HepG2 (cell line): ENCODE data around the gene RBSN. TPM values are rescaled to one million over a fixed set of nuclear protein-coding genes. Genes with fewer than 3 reads are reported as not detected.

Experiments
- ATAC-seq: fragments of 200-7000 bp; cut with Tn5 transposase; 3 replicates; pipeline ENCODE4 v1.9.1; 2020; ENCODE audit warnings: mild to moderate bottlenecking, moderate library complexity
- BruUV-seq: library from RNA; stranded (reverse); fragments of 400-500 nt; replicated peaks from 2 replicates; lab custom pipeline; 2021; lab: Mats Ljungman, UMichigan
- CTCF ChIA-PET: fragments of 300-600 bp; formaldehyde crosslinking; extraction: SDS; loops from one replicate; lab custom pipeline; 2021; ENCODE audit warnings: low total read pairs, inconsistent platforms, low intra/inter-chr PET ratio; lab: Yijun Ruan, JAX
- POLR2A ChIA-PET: fragments of 350-600 bp; sonication (Branson Sonifier 250); formaldehyde crosslinking; loops from one replicate; lab custom pipeline; 2020; ENCODE audit warnings: antibody characterized with exemption, inconsistent platforms; lab: Yijun Ruan, JAX
- DNase-seq: peaks from one replicate; pipeline ENCODE4 v3.0.0-alpha.2; 2015; ENCODE audit warnings: low spot score
- FAIRE-seq: peaks from 3 replicates; lab custom pipeline; 2011; peaks lifted over from hg19 to GRCh38; lab: Jason Lieb, UNC
- H2AFZ ChIP-seq: one replicate; pipeline ENCODE4 v1.6.1; 2011; ENCODE audit warnings: low read length, inconsistent platforms
- H3K27ac ChIP-seq: fragments of 300-600 bp; 3 replicates; pipeline ENCODE4 v1.8.0; 2011; ENCODE audit warnings: mixed run types, mild to moderate bottlenecking, mixed read lengths, low read length, inconsistent platforms; ENCODE audit not compliant: insufficient read depth; ENCODE audit errors: extremely low read length
- H3K27me3 ChIP-seq, 2 experiments: fragments of 200-600 bp in 1 of 2; 2 replicates in 1 of 2; 3 replicates in 1 of 2; pipeline versions ENCODE4 v1.6.0 to v1.8.0; 2011; ENCODE audit warnings: low read length in 2 of 2, mild to moderate bottlenecking in 2 of 2, moderate library complexity in 2 of 2, inconsistent platforms in 1 of 2; ENCODE audit not compliant: insufficient read depth in 2 of 2, control insufficient read depth in 1 of 2
- H3K36me3 ChIP-seq, 2 experiments: fragments of 200-600 bp in 1 of 2; replicated peaks in 1 of 2; 2 replicates in 1 of 2; 3 replicates in 1 of 2; pipeline versions ENCODE4 v1.5.1 to v1.8.0; 2011; ENCODE audit warnings: low read length in 2 of 2, inconsistent platforms in 1 of 2; ENCODE audit not compliant: insufficient read depth in 2 of 2, control insufficient read depth in 1 of 2
- H3K4me1 ChIP-seq: 2 replicates; pipeline ENCODE4 v1.5.1; 2012; ENCODE audit warnings: low read length, inconsistent platforms; ENCODE audit not compliant: insufficient read depth
- H3K4me2 ChIP-seq: 2 replicates; pipeline ENCODE4 v1.6.0; 2011; ENCODE audit warnings: low read depth, low read length, inconsistent platforms
- H3K4me3 ChIP-seq, 3 experiments: fragments of 200-600 bp in 1 of 3; sonication (generic), shearing (Covaris generic) in 1 of 3; replicated peaks in 1 of 3; 2 replicates each; pipeline ENCODE4 v1.5.1; 2011 to 2016; ENCODE audit warnings: low read length in 3 of 3, inconsistent platforms in 2 of 3, low read depth in 2 of 3, mild to moderate bottlenecking in 2 of 3, control low read depth in 1 of 3, mixed read lengths in 1 of 3; ENCODE audit not compliant: insufficient read depth in 1 of 3
- H3K79me2 ChIP-seq: one replicate; pipeline ENCODE4 v1.6.1; 2011; ENCODE audit warnings: low read length, inconsistent platforms; ENCODE audit not compliant: insufficient read depth
- H3K9ac ChIP-seq: 2 replicates; pipeline ENCODE4 v1.6.0; 2011; ENCODE audit warnings: mild to moderate bottlenecking, low read depth, low read length, inconsistent platforms; ENCODE audit not compliant: insufficient read depth
- H3K9me3 ChIP-seq: 2 replicates; pipeline ENCODE4 v1.5.1; 2012; ENCODE audit warnings: mild to moderate bottlenecking, low read length
- H4K20me1 ChIP-seq: 2 replicates; pipeline ENCODE4 v1.6.0; 2011; ENCODE audit warnings: inconsistent platforms, mild to moderate bottlenecking, low read length, moderate library complexity; ENCODE audit not compliant: insufficient read depth
- CTCF ChIP-seq: sonication (generic); formaldehyde crosslinking; IDR thresholded peaks from 2 replicates; pipeline ENCODE4 v1.5.0; 2020; ENCODE audit warnings: mild to moderate bottlenecking, missing genetic modification reagents, moderate library complexity
- GABPA ChIP-seq, 2 experiments: IDR thresholded peaks; 2 replicates each; pipeline ENCODE4 v1.6.1; 2011 to 2016; ENCODE audit warnings: low read depth in 2 of 2, low read length in 1 of 2, missing biosample characterization in 1 of 2, missing genetic modification characterization in 1 of 2
- HIC2 ChIP-seq: sonication (generic); formaldehyde crosslinking; IDR thresholded peaks from 2 replicates; pipeline ENCODE4 v1.9.0; 2022; ENCODE audit warnings: low read depth, missing genetic modification reagents
- IKZF1 ChIP-seq: fragments of 450-650 bp; IDR thresholded peaks from 2 replicates; pipeline ENCODE4 v1.7.1; 2016
- NR2C2 ChIP-seq: sonication (generic); formaldehyde crosslinking; IDR thresholded peaks from 2 replicates; pipeline ENCODE4 v1.4.0; 2020; ENCODE audit warnings: missing genetic modification reagents, mild to moderate bottlenecking, moderate library complexity, borderline replicate concordance
- POLR2A ChIP-seq, 2 experiments: IDR thresholded peaks; 2 replicates each; pipeline ENCODE4 v1.6.1; 2011; ENCODE audit warnings: low read depth in 2 of 2, low read length in 2 of 2, mild to moderate bottlenecking in 1 of 2, moderate library complexity in 1 of 2; ENCODE audit not compliant: insufficient read depth in 1 of 2
- SALL1 ChIP-seq: sonication (generic); formaldehyde crosslinking; IDR thresholded peaks from 2 replicates; pipeline ENCODE4 v1.8.0; 2022; ENCODE audit warnings: mild to moderate bottlenecking, missing genetic modification reagents
- TBX2 ChIP-seq: sonication (generic); formaldehyde crosslinking; IDR thresholded peaks from 2 replicates; pipeline ENCODE4 v1.5.0; 2020; ENCODE audit warnings: missing genetic modification reagents, mild to moderate bottlenecking, borderline replicate concordance
- YEATS2 ChIP-seq: sonication (generic); formaldehyde crosslinking; IDR thresholded peaks from 2 replicates; pipeline ENCODE4 v1.4.0; 2020; ENCODE audit warnings: missing genetic modification reagents, borderline replicate concordance
- ZNF687 ChIP-seq: sonication (generic); formaldehyde crosslinking; IDR thresholded peaks from 2 replicates; pipeline ENCODE4 v1.5.1; 2020; ENCODE audit warnings: mild to moderate bottlenecking, missing genetic modification reagents, moderate library complexity
- WGBS: methylation state at CpG from one replicate; pipeline ENCODE4 v1.1.6; 2017; ENCODE audit warnings: low lambda C conversion rate; 5-methylcytosine and 5-hydroxymethylcytosine counted together
- in situ Hi-C: cut with HindIII; loops from 2 replicates; pipeline ENCODE4 v1.10.0; 2017; ENCODE audit warnings: low pct_unique_long_range_greater_than_20kb; ENCODE audit not compliant: extremely low pct_ligation_motif_present
- intact Hi-C: fragments of 100-400 bp; cut with micrococcal nuclease; formaldehyde crosslinking; loops from one replicate; pipeline ENCODE4 v1.10.0; 2022; ENCODE audit not compliant: unreplicated experiment
- polyA plus RNA-seq, 8 experiments: library from polyadenylated mRNA; depleted of rRNA in 3 of 8; stranded (reverse) in 7 of 8; unstranded in 1 of 8; fragments of >200 nt; fragmentation: Illumina TruSeq in 4 of 8; extraction: Trizol in 4 of 8; gene quantifications; 2 replicates each; pipeline versions ENCODE4 v1.2.1 to v1.2.3, GENCODE V29; 2011 to 2016; ENCODE audit warnings: low read depth in 4 of 8, missing spikeins in 1 of 8, mixed read lengths in 1 of 8; ENCODE audit not compliant: insufficient read depth in 1 of 8
- total RNA-seq, 5 experiments: library from RNA; depleted of rRNA; stranded (reverse); fragments of >200 nt; fragmentation: Illumina TruSeq; extraction: Trizol; gene quantifications; 2 replicates each; pipeline ENCODE4 v1.2.3, GENCODE V29; 2016; ENCODE audit warnings: low read depth in 1 of 5

RBSN gene
- total and polyA plus RNA-seq, 2 of the 13 experiments (the other 11 are each of a cell fraction or from before 2014, with no cell fraction given) = 7.9 to 11.8 TPM

GRCh38 chr3:15098503-15099363 is at the start of gene RBSN (continued):
- TF ChIP-seq CTCF (CRISPR knock-in tag) (peak; percentile 23; the same call in 1 of the 2 replicates), TBX2 (CRISPR knock-in tag) (peak; percentile 99), HIC2 (CRISPR knock-in tag) (peak; percentile 59), YEATS2 (CRISPR knock-in tag) (peak; percentile 98)

GRCh38 chr3:15148614-15149013 is 49.7 kb upstream of the RBSN start:
- ChIA-PET POLR2A (interaction anchor here (1.4 kb wide), 1 partner anchor 57 kb away, joined by 3 read pairs; the partner anchor contains the start of gene CAPN7), CTCF (no interaction called here)
- H3K4me1 ChIP-seq = peaks cover 9% of the 10 kb centered on the region
- WGBS = 0% methylated on average over 1 of the region's 3 CpGs
- no peaks in the 10 kb centered on the region for H3K79me2 ChIP-seq
- peak overlapping the region; percentile 76 for H2AFZ ChIP-seq
- no TSS peak for BruUV-seq
- no peaks in the 10 kb centered on the region for H3K9me3 ChIP-seq
- H3K27ac ChIP-seq = no peak overlapping the region
- in situ Hi-C loops (no loop called here), intact Hi-C loops (loop anchor here (5.0 kb wide), 1 partner anchor 54 kb away; no protein-coding TSS in a partner anchor)
- H4K20me1 ChIP-seq = no peaks in the 10 kb centered on the region
- DNase-seq (peak; percentile 69), FAIRE-seq (peak; percentile 90), ATAC-seq (peak; percentile 100)
- no peak overlapping the region for H3K9ac ChIP-seq
- no peaks in the 10 kb centered on the region for H3K36me3 ChIP-seq
- peak overlapping the region in 1 of 3 experiments; percentile 51; a peak in 2 of 6 replicates for H3K4me3 ChIP-seq
- no peaks in the 10 kb centered on the region; a peak in 1 of 5 replicates for H3K27me3 ChIP-seq
- H3K4me2 ChIP-seq = peak overlapping the region; percentile 75
- no peak for TF ChIP-seq GABPA (IDR thresholded peaks at IDR 0.05; ENCODE audit: low read depth, low read length)
- peak; percentile 53; the same call in 1 of the 2 replicates for TF ChIP-seq GABPA (CRISPR knock-in tag; IDR thresholded peaks at IDR 0.05; ENCODE audit: low read depth)
- no peak for TF ChIP-seq NR2C2 (CRISPR knock-in tag)
- TF ChIP-seq POLR2A (IDR thresholded peaks at IDR 0.05; ENCODE audit: insufficient read depth in 1 of 2, low read depth in 2 of 2, low read length in 2 of 2) = no peak
- peak; percentile 68; the same call in 1 of the 2 replicates for TF ChIP-seq SALL1 (CRISPR knock-in tag)
- peak; percentile 27; the same call in 1 of the 2 replicates for TF ChIP-seq ZNF687 (CRISPR knock-in tag)
- peak; percentile 58 for TF ChIP-seq CTCF (CRISPR knock-in tag)
- TF ChIP-seq IKZF1 = no peak
